Mucosa of stomach (tissue), 1 donor: Measurements from ENCODE around the gene CENPH.
"Not testable (repeated sequence)": the region's sequence is repeated elsewhere in the genome, so short reads cannot be mapped to it uniquely, and the experiment has no call there.

Source experiments
- H3K27me3 ChIP-seq: one replicate; pipeline ENCODE4 v1.7.0; 2013; ENCODE audit warnings: mild to moderate bottlenecking, low read length; ENCODE audit not compliant: control insufficient read depth, insufficient read depth
- H3K36me3 ChIP-seq: one replicate; pipeline ENCODE4 v1.7.0; 2013; ENCODE audit warnings: low read length; ENCODE audit not compliant: control insufficient read depth, insufficient read depth
- H3K4me1 ChIP-seq: one replicate; pipeline ENCODE4 v1.7.0; 2013; ENCODE audit warnings: mild to moderate bottlenecking, low read length; ENCODE audit not compliant: control insufficient read depth, insufficient read depth
- H3K4me3 ChIP-seq: one replicate; pipeline ENCODE4 v1.7.0; 2013; ENCODE audit warnings: low read length
- H3K9ac ChIP-seq: one replicate; pipeline ENCODE4 v1.7.0; 2013; ENCODE audit warnings: mild to moderate bottlenecking, low read length, moderate library complexity
- H3K9me3 ChIP-seq: one replicate; pipeline ENCODE4 v1.7.0; 2013; ENCODE audit warnings: mild to moderate bottlenecking, low read length, moderate library complexity; ENCODE audit not compliant: control insufficient read depth
- donor health status: Pancreatic carcinoma.

The CENPH gene

DNA sequence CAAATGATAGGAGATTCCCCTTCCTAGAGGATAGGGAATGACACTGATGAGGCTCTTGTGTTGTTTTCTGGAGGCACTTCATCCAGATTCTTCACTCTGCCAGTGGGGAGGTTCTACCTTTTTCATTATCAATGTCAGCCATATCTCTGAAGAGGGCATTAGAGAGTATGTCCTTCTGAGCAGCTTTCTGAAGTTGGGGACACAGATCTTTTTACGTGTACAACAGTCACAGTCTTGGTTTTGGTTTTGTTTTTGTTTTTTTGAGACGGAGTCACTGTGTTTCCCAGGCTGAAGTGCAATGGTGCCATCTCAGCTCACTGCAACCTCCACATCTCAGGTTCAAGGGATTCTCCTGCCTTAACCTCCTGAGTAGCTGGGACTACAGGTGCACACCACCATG is 22.6 kb downstream of the CENPH start:
- H3K9me3 ChIP-seq: no peaks in the 10 kb centered on the region
- H3K4me1 ChIP-seq: no peaks in the 10 kb centered on the region
- no peaks in the 10 kb centered on the region for H3K36me3 ChIP-seq

DNA sequence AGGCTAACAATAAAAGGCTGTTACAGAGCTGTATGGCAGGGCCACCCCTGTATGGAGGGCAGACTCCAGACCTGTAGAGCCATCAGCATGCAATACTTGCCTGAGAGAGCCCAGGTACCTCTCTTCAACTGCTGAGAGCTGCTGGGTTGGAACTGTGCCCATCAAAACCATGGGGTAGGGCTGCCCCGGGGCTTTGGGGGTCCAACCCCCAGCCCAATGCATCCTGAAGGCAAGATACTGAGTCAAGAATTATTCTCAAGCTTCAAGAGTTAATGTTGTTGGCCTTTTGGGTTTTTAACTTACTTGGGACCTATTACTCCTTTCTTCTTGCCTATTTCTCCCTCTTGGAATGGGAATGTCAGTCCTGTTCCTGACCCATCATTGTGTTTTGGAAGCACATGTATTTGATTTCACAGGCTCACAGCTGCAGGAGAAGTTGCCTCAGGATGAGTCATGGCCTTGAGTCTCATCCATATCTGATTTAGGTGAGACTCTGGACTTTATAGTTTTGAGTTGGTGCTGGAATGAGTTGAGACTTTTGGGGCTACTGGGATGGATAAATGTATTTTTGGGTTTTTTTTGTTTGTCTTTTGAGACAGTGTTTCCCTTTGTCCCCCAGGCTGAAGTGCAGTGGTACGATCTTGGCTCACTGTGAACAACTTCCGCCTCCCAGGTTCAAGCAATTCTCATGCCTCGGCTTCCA is 24.3 kb downstream of the CENPH start:
- no peaks in the 10 kb centered on the region for H3K4me1 ChIP-seq
- no peaks in the 10 kb centered on the region for H3K36me3 ChIP-seq
- H3K27me3 ChIP-seq: no peaks in the 10 kb centered on the region
- H3K4me3 ChIP-seq: no peak overlapping the region
- no peaks in the 10 kb centered on the region for H3K9me3 ChIP-seq
- H3K9ac ChIP-seq: no peak overlapping the region

More for the DNA sequence above, 22.6 kb downstream of the CENPH start:
- Histone ChIP-seq H3K9ac (no peak overlapping the region), H3K27me3 (no peaks in the 10 kb centered on the region), H3K4me3 (no peak overlapping the region)

DNA sequence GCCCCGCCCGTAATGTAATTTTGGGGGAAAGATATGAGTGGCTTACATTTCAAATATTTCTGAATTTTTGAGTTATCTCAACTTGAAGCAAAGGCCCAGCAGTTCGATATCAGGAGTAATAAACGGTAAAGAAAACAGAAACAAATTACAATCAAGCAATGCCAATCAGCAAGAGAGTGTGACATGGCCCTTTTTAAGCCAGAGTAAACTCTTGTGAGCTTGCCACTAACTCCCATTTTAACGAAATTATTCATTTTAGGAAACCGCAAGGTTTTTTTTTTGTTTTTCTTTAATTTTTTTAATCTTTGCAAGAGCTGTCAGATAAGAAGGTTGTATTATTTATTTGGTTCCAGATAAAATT is 27.7 kb downstream of the CENPH start:
- H3K9ac ChIP-seq: peak overlapping the region; percentile 98
- peak overlapping the region; percentile 100 for H3K4me3 ChIP-seq
- H3K27me3 ChIP-seq: no peaks in the 10 kb centered on the region
- no peaks in the 10 kb centered on the region for H3K4me1 ChIP-seq
- H3K36me3 ChIP-seq: no peaks in the 10 kb centered on the region
- no peaks in the 10 kb centered on the region for H3K9me3 ChIP-seq

DNA sequence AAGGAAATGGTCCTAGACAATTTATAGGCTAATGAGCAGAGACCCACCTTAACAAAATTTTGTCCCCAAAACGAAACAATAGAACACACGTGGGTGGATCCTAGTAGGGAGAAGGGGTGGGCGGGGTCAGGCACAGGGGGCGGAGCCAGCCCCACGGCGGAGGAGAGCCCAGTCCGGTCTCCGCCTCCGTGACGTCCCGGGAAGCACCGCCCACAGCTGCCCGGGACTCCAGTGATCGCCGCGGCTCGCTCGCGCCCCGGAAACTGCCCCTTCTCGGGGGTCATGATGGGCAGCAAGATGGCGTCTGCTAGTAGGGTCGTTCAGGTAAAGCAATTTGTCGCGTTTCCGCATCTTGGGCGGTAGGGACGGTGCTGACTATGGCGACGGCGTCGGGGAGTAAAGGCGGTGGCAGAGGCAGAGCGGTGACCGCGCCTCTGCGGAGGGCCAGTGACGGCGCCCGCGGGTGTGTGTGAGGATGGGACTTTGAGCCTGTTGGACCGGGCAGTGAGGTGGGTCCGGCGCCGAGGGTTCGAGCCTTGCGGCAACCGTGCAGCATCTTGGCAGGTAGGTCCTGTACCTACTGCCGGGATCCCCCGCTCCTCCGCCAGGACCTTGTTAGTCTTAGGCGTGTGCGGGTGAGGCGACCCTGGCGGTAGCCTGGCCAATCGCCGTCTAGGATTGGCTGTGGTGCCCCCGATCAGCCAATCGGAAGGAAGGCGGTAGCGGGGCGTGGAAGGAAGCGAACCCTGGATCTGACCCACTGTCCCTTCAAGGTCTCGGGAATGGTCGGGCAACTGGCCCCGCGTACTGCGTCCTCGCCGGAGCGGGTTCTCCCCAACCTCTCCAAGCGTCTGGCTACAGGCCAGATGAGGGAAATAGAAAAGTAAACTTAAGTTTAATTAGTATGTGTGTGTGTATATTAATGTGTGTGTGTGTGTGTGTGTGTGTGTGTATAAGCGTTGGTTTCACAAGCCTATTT is 28.5 kb downstream of the CENPH start:
- H3K9ac ChIP-seq: peak overlapping the region; percentile 98
- H3K9me3 ChIP-seq: no peaks in the 10 kb centered on the region
- H3K4me3 ChIP-seq: peak overlapping the region; percentile 100
- no peaks in the 10 kb centered on the region for H3K27me3 ChIP-seq
- no peaks in the 10 kb centered on the region for H3K36me3 ChIP-seq
- no peaks in the 10 kb centered on the region for H3K4me1 ChIP-seq

DNA sequence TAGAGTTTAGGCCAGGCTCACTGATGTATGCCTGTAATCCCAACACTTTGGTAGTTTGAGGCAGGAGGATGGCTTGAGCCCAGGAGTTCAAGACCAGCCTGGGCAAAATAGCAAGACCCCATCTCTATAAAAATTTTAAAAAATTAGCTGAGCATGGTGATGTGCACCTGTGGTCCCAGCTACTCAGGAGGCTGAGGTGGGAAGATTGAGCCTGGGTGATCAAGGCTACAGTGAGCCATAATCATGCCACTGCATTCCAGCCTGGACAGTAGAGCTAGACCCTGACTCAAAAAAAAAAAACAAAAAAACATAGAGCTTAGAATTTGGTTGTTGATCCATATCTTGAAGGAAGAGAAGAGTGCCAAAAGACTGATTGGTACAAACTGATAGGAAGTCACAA is 30.6 kb downstream of the CENPH start:
- H3K4me3 ChIP-seq: no peak overlapping the region
- no peaks in the 10 kb centered on the region for H3K36me3 ChIP-seq
- H3K4me1 ChIP-seq: no peaks in the 10 kb centered on the region
- H3K9me3 ChIP-seq: no peaks in the 10 kb centered on the region
- no peak overlapping the region for H3K9ac ChIP-seq
- H3K27me3 ChIP-seq: no peaks in the 10 kb centered on the region

DNA sequence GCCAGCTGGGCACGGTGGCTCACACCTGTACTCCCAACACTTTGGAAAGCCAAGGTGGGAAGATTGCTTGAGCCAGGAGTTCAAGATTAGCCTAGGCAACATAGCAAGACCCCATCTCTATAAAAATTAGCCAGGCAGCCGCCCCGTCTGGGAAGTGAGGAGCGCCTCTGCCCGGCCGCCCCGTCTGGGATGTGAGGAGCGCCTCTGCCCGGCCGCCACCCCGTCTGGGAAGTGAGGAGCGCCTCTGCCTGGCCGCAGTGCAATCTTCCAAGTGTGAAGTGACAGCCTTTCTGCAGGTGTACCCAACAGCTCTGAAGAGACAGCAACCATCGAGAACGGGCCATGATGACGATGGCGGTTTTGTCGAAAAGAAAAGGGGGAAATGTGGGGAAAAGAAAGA is 31.0 kb downstream of the CENPH start:
- not testable (repeated sequence) for H3K9ac ChIP-seq, H3K9me3 ChIP-seq, H3K4me3 ChIP-seq, H3K27me3 ChIP-seq, H3K4me1 ChIP-seq, H3K36me3 ChIP-seq

DNA sequence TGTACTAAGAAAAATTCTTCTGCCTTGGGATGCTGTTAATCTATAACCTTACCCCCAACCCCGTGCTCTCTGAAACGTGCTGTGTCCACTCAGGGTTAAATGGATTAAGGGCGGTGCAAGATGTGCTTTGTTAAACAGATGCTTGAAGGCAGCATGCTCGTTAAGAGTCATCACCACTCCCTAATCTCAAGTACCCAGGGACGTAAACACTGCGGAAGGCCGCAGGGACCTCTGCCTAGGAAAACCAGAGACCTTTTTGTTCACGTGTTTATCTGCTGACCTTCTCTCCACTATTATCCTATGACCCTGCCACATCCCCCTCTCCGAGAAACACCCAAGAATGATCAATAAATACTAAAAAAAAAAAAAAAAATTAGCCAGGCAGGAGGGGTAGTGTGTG is 31.4 kb downstream of the CENPH start:
- H3K9me3 ChIP-seq, H3K36me3 ChIP-seq, H3K4me1 ChIP-seq, H3K4me3 ChIP-seq, H3K9ac ChIP-seq, H3K27me3 ChIP-seq: not testable (repeated sequence)

DNA sequence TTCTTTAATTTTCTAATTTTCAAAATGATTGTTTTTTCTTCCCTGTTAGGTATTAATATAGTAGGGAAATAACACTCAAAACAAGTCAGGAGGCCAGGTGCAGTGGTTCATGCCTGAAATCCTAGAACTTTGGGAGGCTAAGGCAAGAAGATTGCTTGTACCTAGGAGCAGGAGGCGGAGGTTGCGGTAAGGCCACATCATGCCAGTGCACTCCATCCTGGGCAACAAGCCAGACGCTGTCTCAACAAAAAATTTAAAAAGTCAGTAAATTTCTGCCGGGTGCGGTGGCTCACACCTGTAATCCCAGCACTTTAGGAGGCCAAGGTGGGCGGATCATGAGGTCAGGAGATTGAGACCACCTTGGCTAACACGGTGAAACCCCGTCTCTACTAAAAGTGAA is 35.1 kb downstream of the CENPH start:
- no peak overlapping the region for H3K9ac ChIP-seq
- H3K36me3 ChIP-seq: no peaks in the 10 kb centered on the region
- no peaks in the 10 kb centered on the region for H3K27me3 ChIP-seq
- no peaks in the 10 kb centered on the region for H3K9me3 ChIP-seq
- no peak overlapping the region for H3K4me3 ChIP-seq
- H3K4me1 ChIP-seq: no peaks in the 10 kb centered on the region

DNA sequence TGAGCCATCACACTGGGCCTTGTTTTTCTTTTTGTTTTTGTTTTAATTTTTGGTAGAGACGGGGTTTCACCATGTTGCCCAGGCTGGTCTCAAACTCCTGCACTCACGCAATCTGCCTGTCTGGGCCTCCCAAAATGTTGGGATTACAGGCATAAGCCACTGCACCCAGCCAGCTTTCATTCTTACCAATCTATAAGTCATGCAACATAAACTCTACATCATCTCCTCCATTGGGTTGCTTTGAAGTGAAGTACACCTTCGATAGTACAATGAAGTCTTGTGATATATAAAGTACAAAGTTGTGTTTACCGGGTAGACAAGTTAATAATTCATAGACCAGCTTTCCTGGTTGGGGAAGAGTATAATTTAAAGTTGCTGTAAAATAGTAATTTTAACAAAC is 36.5 kb downstream of the CENPH start:
- Histone ChIP-seq H3K9me3 (no peaks in the 10 kb centered on the region), H3K4me3 (no peak overlapping the region), H3K36me3 (no peaks in the 10 kb centered on the region), H3K9ac (no peak overlapping the region), H3K4me1 (no peaks in the 10 kb centered on the region), H3K27me3 (no peaks in the 10 kb centered on the region)

DNA sequence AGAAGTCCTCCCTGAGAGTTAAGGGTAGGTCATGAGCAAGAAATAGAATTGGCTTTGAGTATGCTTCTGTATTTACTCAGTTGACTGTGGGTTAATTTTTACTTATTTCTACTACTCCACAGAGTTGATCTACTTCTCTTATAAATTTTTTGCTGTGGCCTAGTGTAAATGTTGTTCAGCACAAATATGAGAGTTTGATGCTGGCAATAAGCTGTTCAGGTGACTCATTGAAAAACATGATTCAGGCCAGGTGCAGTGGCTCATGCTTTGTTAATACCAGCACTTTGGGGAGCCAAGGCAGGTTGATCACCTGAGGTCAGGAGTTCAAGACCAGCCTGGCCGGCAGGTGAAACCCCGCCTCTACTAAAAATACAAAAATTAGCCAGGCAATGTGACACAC is 40.8 kb downstream of the CENPH start:
- no peaks in the 10 kb centered on the region for H3K36me3 ChIP-seq
- H3K9ac ChIP-seq: no peak overlapping the region
- H3K4me3 ChIP-seq: no peak overlapping the region
- H3K27me3 ChIP-seq: no peaks in the 10 kb centered on the region
- no peaks in the 10 kb centered on the region for H3K9me3 ChIP-seq
- H3K4me1 ChIP-seq: peaks cover 7% of the 10 kb centered on the region

DNA sequence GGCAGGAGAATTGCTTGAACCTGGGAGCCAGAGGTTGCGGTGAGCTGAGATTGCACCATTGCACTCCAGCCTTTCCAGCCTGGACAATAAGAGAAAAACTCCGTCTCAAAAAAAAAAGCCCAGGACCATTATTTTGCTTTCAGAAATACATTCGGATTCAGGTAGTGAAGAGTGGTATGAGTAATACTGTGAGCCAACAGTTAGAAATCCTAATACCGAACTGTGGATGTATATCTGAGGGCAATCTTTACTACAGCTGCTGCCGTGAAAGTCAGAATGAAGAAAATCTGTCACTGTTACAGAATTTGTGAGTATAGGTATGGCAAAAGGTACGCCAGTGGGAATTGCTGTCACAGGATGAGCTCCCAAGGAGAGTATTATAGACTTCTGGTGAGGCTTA is 41.9 kb downstream of the CENPH start:
- no peak overlapping the region for H3K4me3 ChIP-seq
- no peaks in the 10 kb centered on the region for H3K36me3 ChIP-seq
- peaks cover 11% of the 10 kb centered on the region for H3K4me1 ChIP-seq
- no peaks in the 10 kb centered on the region for H3K27me3 ChIP-seq
- H3K9ac ChIP-seq: no peak overlapping the region
- H3K9me3 ChIP-seq: no peaks in the 10 kb centered on the region

DNA sequence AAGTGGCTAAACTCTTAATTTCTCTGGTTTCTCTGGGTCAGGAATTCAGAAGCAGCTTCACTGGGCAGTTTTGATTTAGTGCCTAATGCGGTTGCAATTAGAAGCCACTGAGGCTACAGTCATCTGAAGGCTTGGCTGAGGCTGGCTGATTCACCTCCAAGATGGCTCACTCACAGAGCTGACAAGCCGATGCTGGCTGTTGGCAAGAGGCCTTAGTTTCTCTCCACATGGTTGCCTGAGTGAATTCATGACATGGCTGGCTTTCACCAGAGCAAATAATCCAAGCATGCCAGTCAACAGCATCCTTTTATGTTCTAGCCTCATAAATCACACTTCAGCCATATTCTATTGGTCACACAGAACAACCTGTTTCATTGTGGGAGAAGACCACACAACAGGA is 42.5 kb downstream of the CENPH start:
- Histone ChIP-seq H3K27me3 (no peaks in the 10 kb centered on the region), H3K9me3 (no peaks in the 10 kb centered on the region), H3K36me3 (no peaks in the 10 kb centered on the region), H3K4me1 (peaks cover 11% of the 10 kb centered on the region), H3K4me3 (no peak overlapping the region), H3K9ac (no peak overlapping the region)
